ENCODE results near the gene EVL.

EVL gene

GRCh38 chr14:100079726-100080005 is 14.4 kb downstream of the EVL start:
- H3K27ac ChIP-seq: no peak overlapping the region
- TF ChIP-seq CTCF (conservative IDR thresholded peaks at IDR 0.05) (no peak), ZFX (IDR thresholded peaks at IDR 0.05) (no peak)

GRCh38 chr14:100080206-100080605 is 15.0 kb downstream of the EVL start:
- TF ChIP-seq ZFX (IDR thresholded peaks at IDR 0.05) (no peak), CTCF (conservative IDR thresholded peaks at IDR 0.05) (no peak)
- no peak overlapping the region for H3K27ac ChIP-seq

- no peak overlapping the region for H3K27ac ChIP-seq
- TF ChIP-seq CTCF (conservative IDR thresholded peaks at IDR 0.05): no peak
- no peak for TF ChIP-seq ZFX (IDR thresholded peaks at IDR 0.05)
Measured at GRCh38 chr14:100081997-100082625, 16.9 kb downstream of the EVL start.

- H3K27ac ChIP-seq: no peak overlapping the region
- TF ChIP-seq CTCF (conservative IDR thresholded peaks at IDR 0.05) (no peak), ZFX (IDR thresholded peaks at IDR 0.05) (no peak)
Measured at GRCh38 chr14:100082723-100083122, 17.5 kb downstream of the EVL start.

- H3K27ac ChIP-seq: no peak overlapping the region
- no peak for TF ChIP-seq CTCF (conservative IDR thresholded peaks at IDR 0.05)
Measured at GRCh38 chr14:100083706-100084105, 18.5 kb downstream of the EVL start.

GRCh38 chr14:100084591-100084990 is 19.4 kb downstream of the EVL start:
- H3K27ac ChIP-seq: no peak overlapping the region
- TF ChIP-seq ZFX (IDR thresholded peaks at IDR 0.05) (no peak), CTCF (conservative IDR thresholded peaks at IDR 0.05) (no peak)

- H3K27ac ChIP-seq: no peak overlapping the region
- TF ChIP-seq CTCF (conservative IDR thresholded peaks at IDR 0.05) (no peak), ZFX (IDR thresholded peaks at IDR 0.05) (no peak)
Measured at GRCh38 chr14:100085462-100085861, 20.2 kb downstream of the EVL start.

All from C4-2B (cell line).